GM23338 (cell line): ENCODE data around the gene SORBS2. TPM values are rescaled to one million over a fixed set of nuclear protein-coding genes. Genes with fewer than 3 reads are reported as not detected.

Experiments
- ATAC-seq: fragments of 200-7000 bp; cut with Tn5 transposase; 3 replicates; pipeline ENCODE4 v1.9.1; 2020
- DNase-seq: peaks from one replicate; pipeline ENCODE4 v3.0.0-alpha.2; 2015; ENCODE audit warnings: low spot score
- H2AFZ ChIP-seq: fragments of 200-600 bp; sonication (generic); 2 replicates; pipeline ENCODE4 v1.8.0; 2016; ENCODE audit warnings: antibody characterized with exemption, mild to moderate bottlenecking, moderate library complexity
- H3F3A ChIP-seq: fragments of 200-600 bp; sonication (generic); replicated peaks from 2 replicates; pipeline ENCODE4 v1.8.0; 2017; ENCODE audit warnings: antibody characterized with exemption, mixed run types, low read depth
- H3K27ac ChIP-seq: fragments of 200-600 bp; sonication (generic); 2 replicates; pipeline ENCODE4 v1.6.1; 2016; ENCODE audit warnings: low read depth
- H3K27me3 ChIP-seq: fragments of 200-600 bp; sonication (generic); 2 replicates; pipeline ENCODE4 v1.8.0; 2016; ENCODE audit warnings: mild to moderate bottlenecking, mixed run types, moderate library complexity; ENCODE audit not compliant: insufficient read depth
- H3K36me3 ChIP-seq: fragments of 200-600 bp; sonication (generic); 2 replicates; pipeline ENCODE4 v1.8.0; 2016; ENCODE audit warnings: mild to moderate bottlenecking; ENCODE audit not compliant: insufficient read depth
- H3K4me1 ChIP-seq: fragments of 200-600 bp; sonication (generic); 2 replicates; pipeline ENCODE4 v1.8.0; 2016; ENCODE audit warnings: mild to moderate bottlenecking, moderate library complexity; ENCODE audit not compliant: insufficient read depth
- H3K4me2 ChIP-seq: fragments of 200-600 bp; sonication (generic); 2 replicates; pipeline ENCODE4 v1.7.1; 2017; ENCODE audit warnings: mixed run types
- H3K4me3 ChIP-seq: fragments of 200-600 bp; sonication (generic); 2 replicates; pipeline ENCODE4 v1.6.1; 2016; ENCODE audit warnings: mixed run types
- H3K79me2 ChIP-seq: fragments of 200-600 bp; sonication (generic); replicated peaks from 2 replicates; pipeline ENCODE4 v1.8.0; 2017; ENCODE audit warnings: mild to moderate bottlenecking; ENCODE audit not compliant: insufficient read depth
- H3K9me2 ChIP-seq: fragments of 200-600 bp; sonication (generic); 2 replicates; pipeline ENCODE4 v1.8.0; 2017; ENCODE audit not compliant: insufficient read depth
- H4K20me1 ChIP-seq: fragments of 200-600 bp; sonication (generic); replicated peaks from 2 replicates; pipeline ENCODE4 v1.8.0; 2017; ENCODE audit warnings: mild to moderate bottlenecking; ENCODE audit not compliant: insufficient read depth
- H3K27ac Mint-ChIP-seq: 2 replicates; pipeline ENCODE4 v1.8.0; 2020; ENCODE audit warnings: inconsistent platforms, mild to moderate bottlenecking, moderate library complexity, mixed read lengths
- H3K27me3 Mint-ChIP-seq: 3 replicates; pipeline ENCODE4 v1.8.0; 2022; ENCODE audit warnings: low read depth, mild to moderate bottlenecking, moderate library complexity, mixed read lengths, inconsistent platforms; ENCODE audit not compliant: insufficient read depth, poor library complexity
- H3K36me3 Mint-ChIP-seq: 3 replicates; pipeline ENCODE4 v1.8.0; 2021; ENCODE audit warnings: low read depth, mild to moderate bottlenecking, inconsistent platforms, moderate library complexity, mixed read lengths
- H3K4me1 Mint-ChIP-seq: 3 replicates; pipeline ENCODE4 v1.8.0; 2020; ENCODE audit warnings: mild to moderate bottlenecking, inconsistent platforms, mixed read lengths
- H3K4me3 Mint-ChIP-seq: 3 replicates; pipeline ENCODE4 v1.8.0; 2021; ENCODE audit warnings: moderate library complexity, mild to moderate bottlenecking, inconsistent platforms, mixed read lengths
- H3K9me3 Mint-ChIP-seq: 3 replicates; pipeline ENCODE4 v1.8.0; 2020; ENCODE audit warnings: moderate library complexity, mild to moderate bottlenecking, inconsistent platforms, mixed read lengths
- CREB1 ChIP-seq: fragments of 250-450 bp; sonication (Bioruptor Pico); IDR thresholded peaks from 2 replicates; pipeline ENCODE4 v1.5.0; 2020; ENCODE audit warnings: low read depth, mild to moderate bottlenecking, moderate library complexity
- CTCF ChIP-seq, 2 experiments: fragments of 200-600 bp in 1 of 2; sonication (generic) in 1 of 2; conservative IDR thresholded peaks; 2 replicates each; pipeline versions ENCODE4 v1.5.1 to v1.6.1; 2016 to 2017; ENCODE audit warnings: antibody characterized with exemption in 2 of 2, low read depth in 2 of 2, mild to moderate bottlenecking in 2 of 2, moderate library complexity in 1 of 2
- ETS1 ChIP-seq: IDR thresholded peaks from 2 replicates; pipeline ENCODE4 v1.6.1; 2016; ENCODE audit warnings: antibody characterized with exemption
- EZH2 ChIP-seq: fragments of 200-600 bp; sonication (generic); IDR thresholded peaks from one replicate; pipeline ENCODE4 v1.8.0; 2017; ENCODE audit warnings: antibody characterized with exemption, mild to moderate bottlenecking, low read depth; ENCODE audit not compliant: unreplicated experiment
- EZH2phosphoT487 ChIP-seq: fragments of 200-600 bp; sonication (generic); IDR thresholded peaks from one replicate; pipeline ENCODE4 v1.8.1; 2018; ENCODE audit warnings: antibody characterized with exemption; ENCODE audit not compliant: unreplicated experiment
- JUNB ChIP-seq: IDR thresholded peaks from one replicate; pipeline ENCODE4 v1.6.1; 2016; ENCODE audit warnings: antibody characterized with exemption; ENCODE audit not compliant: unreplicated experiment
- NANOG ChIP-seq: IDR thresholded peaks from 2 replicates; pipeline ENCODE4 v1.6.1; 2016; ENCODE audit warnings: antibody characterized with exemption, borderline replicate concordance
- POLR2AphosphoS5 ChIP-seq: IDR thresholded peaks from 2 replicates; pipeline ENCODE4 v1.6.1; 2016; ENCODE audit warnings: antibody characterized with exemption, low read depth
- REST ChIP-seq: IDR thresholded peaks from one replicate; pipeline ENCODE4 v1.6.1; 2018; ENCODE audit warnings: antibody characterized with exemption; ENCODE audit not compliant: unreplicated experiment
- STAT1 ChIP-seq: IDR thresholded peaks from one replicate; pipeline ENCODE4 v1.6.1; 2016; ENCODE audit warnings: antibody characterized with exemption; ENCODE audit not compliant: unreplicated experiment
- ZNF114 ChIP-seq: fragments of 250-450 bp; sonication (Bioruptor Pico); IDR thresholded peaks from 2 replicates; pipeline ENCODE4 v1.5.0; 2020; ENCODE audit warnings: mild to moderate bottlenecking, moderate library complexity
- ZNF331 ChIP-seq: fragments of 250-450 bp; sonication (Bioruptor Pico); IDR thresholded peaks from 2 replicates; pipeline ENCODE4 v1.5.0; 2020; ENCODE audit warnings: low read depth, mild to moderate bottlenecking, moderate library complexity
- ZNF462 ChIP-seq: fragments of 250-450 bp; sonication (Bioruptor Pico); IDR thresholded peaks from 2 replicates; pipeline ENCODE4 v1.5.0; 2020; ENCODE audit warnings: mild to moderate bottlenecking, moderate library complexity
- polyA plus RNA-seq: library from polyadenylated mRNA; unstranded; fragments of >200 nt; fragmentation: Nextera tagmentation; extraction: Ambion mirVana; gene quantifications from 2 replicates; pipeline ENCODE4 v1.2.1, GENCODE V29; 2016
- total RNA-seq: library from RNA; depleted of rRNA; stranded (reverse); fragments of >200 nt; shearing (Covaris generic); gene quantifications from 2 replicates; pipeline ENCODE4 v1.2.3, GENCODE V29; 2014

Gene SORBS2
- total and polyA plus RNA-seq, 2 experiments from 2014 or later = 17.8 to 27.6 TPM

GRCh38 chr4:185717377-185717741 lies 94.6 kb downstream of the SORBS2 start:
- H2AFZ ChIP-seq = no peak overlapping the region; the same call in 1 of the 2 replicates
- H4K20me1 ChIP-seq = no peaks in the 10 kb centered on the region
- no peaks in the 10 kb centered on the region for H3F3A ChIP-seq
- no peaks in the 10 kb centered on the region for H3K27me3 ChIP-seq
- Mint-ChIP-seq H3K36me3 (peaks cover 6% of the 10 kb centered on the region), H3K27ac (no peak overlapping the region), H3K4me1 (peaks cover 7% of the 10 kb centered on the region), H3K9me3 (no peaks in the 10 kb centered on the region; the same call in 1 of the 3 replicates), H3K4me3 (no peak overlapping the region), H3K27me3 (no peaks in the 10 kb centered on the region)
- H3K4me1 ChIP-seq = no peaks in the 10 kb centered on the region
- no peak overlapping the region for H3K4me3 ChIP-seq
- TF ChIP-seq POLR2AphosphoS5 = no peak
- no peak for TF ChIP-seq ETS1
- TF ChIP-seq ZNF331 (CRISPR knock-in tag) = no peak
- no peak for TF ChIP-seq EZH2
- TF ChIP-seq EZH2phosphoT487 = no peak
- no peak for TF ChIP-seq REST
- no peak for TF ChIP-seq JUNB
- TF ChIP-seq ZNF114 = no peak
- no peak for TF ChIP-seq CREB1 (CRISPR knock-in tag)
- TF ChIP-seq NANOG = no peak
- TF ChIP-seq CTCF (conservative IDR thresholded peaks at IDR 0.05; ENCODE audit: low read depth in 2 of 2) = no peak
- no peak for TF ChIP-seq STAT1
- TF ChIP-seq ZNF462 (CRISPR knock-in tag) = no peak
- ATAC-seq = no peak
- H3K36me3 ChIP-seq = no peaks in the 10 kb centered on the region
- H3K9me2 ChIP-seq = no peaks in the 10 kb centered on the region
- no peak overlapping the region for H3K27ac ChIP-seq
- DNase-seq = no peak
- H3K4me2 ChIP-seq = no peak overlapping the region
- H3K79me2 ChIP-seq = no peaks in the 10 kb centered on the region
